MM.1S (cell line): ENCODE data around the gene NGB.

Experiments
- DNase-seq: peaks from one replicate; pipeline ENCODE4 v3.0.0-alpha.2; 2015
- H2AFZ ChIP-seq: fragments of 300-600 bp; sonication (generic); 2 replicates; pipeline ENCODE4 v1.6.0; 2016; ENCODE audit warnings: antibody characterized with exemption, low read length
- H3F3A ChIP-seq: fragments of 300-600 bp; sonication (generic); 2 replicates; pipeline ENCODE4 v1.6.1; 2016; ENCODE audit warnings: mild to moderate bottlenecking, antibody characterized with exemption, low read length, moderate library complexity, mixed read lengths; ENCODE audit not compliant: insufficient read depth
- H3K27ac ChIP-seq: fragments of 300-600 bp; sonication (generic); 2 replicates; pipeline ENCODE4 v1.5.1; 2016; ENCODE audit warnings: mild to moderate bottlenecking, low read length
- H3K27me3 ChIP-seq: fragments of 300-600 bp; sonication (generic); replicated peaks from 2 replicates; pipeline ENCODE4 v1.6.0; 2016; ENCODE audit warnings: low read length; ENCODE audit not compliant: insufficient read depth
- H3K36me3 ChIP-seq: fragments of 300-600 bp; sonication (generic); replicated peaks from 2 replicates; pipeline ENCODE4 v1.6.1; 2016; ENCODE audit warnings: mild to moderate bottlenecking, low read length, mixed read lengths; ENCODE audit not compliant: insufficient read depth
- H3K4me1 ChIP-seq: fragments of 300-600 bp; sonication (generic); 2 replicates; pipeline ENCODE4 v1.6.1; 2016; ENCODE audit warnings: low read length, mixed read lengths
- H3K4me2 ChIP-seq: fragments of 300-600 bp; sonication (generic); 2 replicates; pipeline ENCODE4 v1.6.0; 2016; ENCODE audit warnings: low read depth, low read length
- H3K4me3 ChIP-seq: fragments of 300-600 bp; sonication (generic); 2 replicates; pipeline ENCODE4 v1.5.1; 2016; ENCODE audit warnings: low read length, mixed read lengths
- H3K79me2 ChIP-seq: fragments of 300-600 bp; sonication (generic); 2 replicates; pipeline ENCODE4 v1.6.1; 2016; ENCODE audit warnings: mixed run types, low read length, mixed read lengths
- H3K9ac ChIP-seq: fragments of 300-600 bp; sonication (generic); 2 replicates; pipeline ENCODE4 v1.6.1; 2016; ENCODE audit warnings: low read length, mixed read lengths
- H3K9me2 ChIP-seq: fragments of 300-600 bp; sonication (generic); replicated peaks from 2 replicates; pipeline ENCODE4 v1.6.1; 2016; ENCODE audit warnings: mild to moderate bottlenecking, low read length, mixed read lengths; ENCODE audit not compliant: insufficient read depth
- H3K9me3 ChIP-seq: fragments of 300-600 bp; sonication (generic); replicated peaks from 2 replicates; pipeline ENCODE4 v1.6.1; 2016; ENCODE audit warnings: mild to moderate bottlenecking, low read length, mixed read lengths; ENCODE audit not compliant: insufficient read depth
- H4K20me1 ChIP-seq: fragments of 300-600 bp; sonication (generic); 2 replicates; pipeline ENCODE4 v1.6.1; 2016; ENCODE audit warnings: mild to moderate bottlenecking, low read length, moderate library complexity, mixed read lengths; ENCODE audit not compliant: insufficient read depth
- EZH2 ChIP-seq: fragments of 300-600 bp; sonication (generic); optimal IDR thresholded peaks from 2 replicates; pipeline ENCODE3; 2017; ENCODE audit warnings: low read depth, mild to moderate bottlenecking, antibody characterized with exemption, low read length, mixed read lengths
- EZH2phosphoT487 ChIP-seq: fragments of 300-600 bp; sonication (generic); IDR thresholded peaks from 2 replicates; pipeline ENCODE4 v1.6.1; 2018; ENCODE audit warnings: antibody characterized with exemption, low read length
- TF ChIP-seq, protein P1 (sequence below): fragments of 300-600 bp; sonication (generic); IDR thresholded peaks from 2 replicates; pipeline ENCODE4 v1.5.1; 2016; ENCODE audit warnings: antibody characterized with exemption, low read length, mixed read lengths

Gene NGB

DNA sequence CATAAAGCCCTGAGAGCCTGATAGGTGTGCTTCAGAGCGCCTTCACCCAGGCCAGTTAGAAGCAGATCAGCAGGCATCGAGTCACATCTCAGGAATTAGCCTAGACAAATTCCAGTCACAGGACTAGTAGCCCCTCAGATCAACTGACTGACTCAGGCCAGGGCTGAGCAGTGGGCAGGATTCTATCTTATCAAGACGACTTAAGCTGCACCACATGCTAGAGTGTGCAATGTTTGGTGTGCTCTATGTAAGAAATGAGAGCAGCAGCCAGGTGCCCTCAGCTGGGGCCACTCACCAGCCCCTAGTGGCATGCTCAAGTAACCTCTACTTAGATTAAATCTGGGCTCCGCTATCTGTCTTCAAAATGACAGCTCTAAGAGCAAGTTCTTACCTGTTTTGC is 19.7 kb upstream of the NGB start:
- H3K79me2 ChIP-seq, result no peaks in the 10 kb centered on the region
- H4K20me1 ChIP-seq, result no peaks in the 10 kb centered on the region
- no peaks in the 10 kb centered on the region for H3K9me2 ChIP-seq
- H3F3A ChIP-seq, result no peaks in the 10 kb centered on the region
- H3K36me3 ChIP-seq, result no peaks in the 10 kb centered on the region
- no peak overlapping the region for H3K9ac ChIP-seq
- H3K27ac ChIP-seq, result no peak overlapping the region
- TF ChIP-seq, protein P1, sequence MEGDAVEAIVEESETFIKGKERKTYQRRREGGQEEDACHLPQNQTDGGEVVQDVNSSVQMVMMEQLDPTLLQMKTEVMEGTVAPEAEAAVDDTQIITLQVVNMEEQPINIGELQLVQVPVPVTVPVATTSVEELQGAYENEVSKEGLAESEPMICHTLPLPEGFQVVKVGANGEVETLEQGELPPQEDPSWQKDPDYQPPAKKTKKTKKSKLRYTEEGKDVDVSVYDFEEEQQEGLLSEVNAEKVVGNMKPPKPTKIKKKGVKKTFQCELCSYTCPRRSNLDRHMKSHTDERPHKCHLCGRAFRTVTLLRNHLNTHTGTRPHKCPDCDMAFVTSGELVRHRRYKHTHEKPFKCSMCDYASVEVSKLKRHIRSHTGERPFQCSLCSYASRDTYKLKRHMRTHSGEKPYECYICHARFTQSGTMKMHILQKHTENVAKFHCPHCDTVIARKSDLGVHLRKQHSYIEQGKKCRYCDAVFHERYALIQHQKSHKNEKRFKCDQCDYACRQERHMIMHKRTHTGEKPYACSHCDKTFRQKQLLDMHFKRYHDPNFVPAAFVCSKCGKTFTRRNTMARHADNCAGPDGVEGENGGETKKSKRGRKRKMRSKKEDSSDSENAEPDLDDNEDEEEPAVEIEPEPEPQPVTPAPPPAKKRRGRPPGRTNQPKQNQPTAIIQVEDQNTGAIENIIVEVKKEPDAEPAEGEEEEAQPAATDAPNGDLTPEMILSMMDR, result no peak
- TF ChIP-seq EZH2 (no peak), EZH2phosphoT487 (no peak)
- no peak overlapping the region for H3K4me2 ChIP-seq
- H3K4me1 ChIP-seq, result no peaks in the 10 kb centered on the region
- no peaks in the 10 kb centered on the region for H3K9me3 ChIP-seq
- no peak overlapping the region for H2AFZ ChIP-seq
- no peaks in the 10 kb centered on the region for H3K27me3 ChIP-seq
- DNase-seq, result no peak
- no peak overlapping the region for H3K4me3 ChIP-seq

DNA sequence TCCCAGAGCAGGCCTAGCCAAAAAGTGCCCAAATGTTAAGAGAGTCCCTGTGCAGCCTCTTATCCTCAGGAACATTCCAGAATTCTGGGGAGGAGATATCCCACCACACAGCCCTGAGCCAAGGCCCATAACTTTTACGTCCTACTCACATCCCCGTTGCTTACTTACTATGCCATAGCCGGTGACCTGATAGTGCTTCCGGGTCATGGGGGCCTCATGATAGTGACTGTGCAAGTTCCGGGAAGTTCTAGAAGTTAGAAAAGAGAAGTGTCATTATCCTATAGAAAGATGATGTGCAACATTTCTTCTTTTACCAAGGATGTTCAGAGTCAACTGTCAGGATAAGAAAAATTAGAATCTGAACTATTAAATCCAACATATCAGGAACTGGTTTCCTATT is 15.6 kb upstream of the NGB start:
- H3K79me2 ChIP-seq, result no peaks in the 10 kb centered on the region
- H3K27me3 ChIP-seq, result no peaks in the 10 kb centered on the region
- H3K9me2 ChIP-seq, result no peaks in the 10 kb centered on the region
- TF ChIP-seq EZH2 (no peak), EZH2phosphoT487 (no peak)
- TF ChIP-seq, protein P1, result no peak
- H3K4me3 ChIP-seq, result no peak overlapping the region
- DNase-seq, result no peak
- no peaks in the 10 kb centered on the region for H4K20me1 ChIP-seq
- H3F3A ChIP-seq, result no peaks in the 10 kb centered on the region
- no peaks in the 10 kb centered on the region for H3K9me3 ChIP-seq
- no peaks in the 10 kb centered on the region for H3K36me3 ChIP-seq
- H3K4me1 ChIP-seq, result no peaks in the 10 kb centered on the region
- no peak overlapping the region for H3K27ac ChIP-seq
- H2AFZ ChIP-seq, result no peak overlapping the region
- H3K4me2 ChIP-seq, result no peak overlapping the region
- H3K9ac ChIP-seq, result no peak overlapping the region

DNA sequence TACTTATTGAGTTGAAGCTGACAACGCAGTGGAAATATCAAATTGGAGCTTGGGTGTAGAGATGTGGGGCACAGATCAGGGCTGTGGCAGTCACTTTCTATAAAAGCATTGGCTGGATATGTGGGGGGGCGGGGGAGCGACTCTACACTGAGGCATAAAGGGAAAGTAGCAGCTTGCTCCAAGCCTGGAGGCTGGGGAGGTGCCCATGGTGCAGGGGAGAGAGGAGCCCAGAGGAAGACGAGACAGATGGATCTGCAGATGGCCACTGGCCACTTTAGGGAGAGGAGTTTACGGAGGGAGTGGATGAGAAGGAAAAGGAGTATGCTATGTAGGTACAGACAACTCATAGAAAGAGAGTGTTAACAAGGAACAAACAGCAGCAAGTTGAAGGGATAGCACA is 13.5 kb upstream of the NGB start:
- no peaks in the 10 kb centered on the region for H3F3A ChIP-seq
- no peaks in the 10 kb centered on the region for H3K36me3 ChIP-seq
- H3K9me2 ChIP-seq, result no peaks in the 10 kb centered on the region
- H2AFZ ChIP-seq, result no peak overlapping the region
- no peaks in the 10 kb centered on the region for H3K79me2 ChIP-seq
- H4K20me1 ChIP-seq, result no peaks in the 10 kb centered on the region
- no peaks in the 10 kb centered on the region for H3K4me1 ChIP-seq
- no peaks in the 10 kb centered on the region for H3K9me3 ChIP-seq
- H3K4me3 ChIP-seq, result no peak overlapping the region
- H3K27ac ChIP-seq, result no peak overlapping the region
- H3K4me2 ChIP-seq, result no peak overlapping the region
- TF ChIP-seq, protein P1, result no peak
- no peak for TF ChIP-seq EZH2
- TF ChIP-seq EZH2phosphoT487, result no peak
- H3K9ac ChIP-seq, result no peak overlapping the region
- no peak for DNase-seq
- H3K27me3 ChIP-seq, result no peaks in the 10 kb centered on the region
